ENCODE data around the gene GRIP2.

The GRIP2 gene

DNA sequence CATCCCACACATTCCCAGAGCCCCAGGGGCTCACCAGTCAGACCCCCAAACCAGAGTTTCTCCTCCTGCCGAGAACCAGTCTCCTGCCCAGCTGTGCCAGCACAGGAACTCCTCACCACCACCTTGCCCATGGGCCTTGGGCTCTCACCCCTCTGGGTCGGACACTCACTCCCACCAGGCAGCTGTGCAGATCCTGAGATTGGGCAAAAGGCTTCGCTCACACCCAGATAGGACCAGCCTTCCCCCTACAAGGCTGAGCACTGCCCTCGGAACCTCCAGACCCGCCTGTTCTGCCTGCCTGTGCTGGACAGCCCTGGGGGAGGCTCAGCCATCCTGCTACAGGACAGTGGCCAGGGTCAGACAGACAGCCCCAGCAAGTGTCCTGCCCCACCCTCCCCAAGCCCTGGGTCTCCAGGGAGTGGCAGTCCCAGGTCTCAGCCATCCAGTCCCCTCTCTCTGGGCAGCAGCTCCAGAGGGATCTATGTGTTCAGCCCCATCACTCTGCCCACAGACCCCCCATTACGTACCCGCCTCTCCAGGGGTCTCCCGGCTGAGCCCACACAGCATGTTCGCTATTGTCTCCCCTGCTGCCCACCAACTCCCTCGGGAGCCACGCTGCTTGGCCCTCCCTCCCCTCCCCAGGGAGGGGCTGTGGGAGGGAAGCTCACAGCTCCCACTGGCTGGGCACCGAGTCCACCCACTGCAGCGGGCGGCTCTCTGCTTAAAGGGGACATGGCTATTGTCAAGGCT, at the start of gene GRIP2:
Gene GRIP2 (minus strand): TSS at position 601 of the 750 bp plus-strand sequence. CDS start 34 bp downstream, at position 567.
- no peak for DNase-seq

DNA sequence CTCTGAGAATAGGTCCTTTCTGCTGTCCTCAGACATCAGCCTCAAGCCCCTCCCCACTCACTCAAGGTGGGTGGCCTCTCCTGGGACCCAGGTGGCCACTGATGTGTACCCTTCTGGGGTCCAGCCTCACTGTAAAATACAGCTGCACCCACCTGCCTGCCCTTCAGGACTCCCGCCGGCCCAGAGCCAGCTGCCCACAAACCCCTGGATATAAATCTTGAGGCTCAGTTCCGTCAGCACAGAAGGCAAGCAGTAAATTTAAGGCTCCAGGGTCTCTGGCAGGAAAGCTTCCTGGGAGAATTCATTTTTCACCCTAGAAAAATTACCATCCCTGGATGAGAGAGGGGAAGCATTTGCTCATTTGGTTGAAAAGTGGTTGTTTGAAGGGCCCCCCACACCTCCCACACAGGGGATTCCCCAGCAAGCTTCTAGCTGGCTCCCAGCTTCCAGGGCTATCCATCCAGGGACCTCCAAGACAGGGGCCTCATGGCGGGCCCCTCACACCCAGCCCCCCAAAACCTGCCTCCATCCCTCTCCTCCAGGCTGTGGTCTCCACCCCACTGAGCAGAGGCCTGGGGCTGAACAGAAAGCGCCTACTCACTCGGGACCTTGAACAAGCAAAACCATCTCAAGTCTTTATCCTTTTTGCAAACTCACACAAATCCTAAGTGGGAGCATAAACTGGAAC, 48.4 kb upstream of the GRIP2 start:
- DNase-seq = no peak

DNA sequence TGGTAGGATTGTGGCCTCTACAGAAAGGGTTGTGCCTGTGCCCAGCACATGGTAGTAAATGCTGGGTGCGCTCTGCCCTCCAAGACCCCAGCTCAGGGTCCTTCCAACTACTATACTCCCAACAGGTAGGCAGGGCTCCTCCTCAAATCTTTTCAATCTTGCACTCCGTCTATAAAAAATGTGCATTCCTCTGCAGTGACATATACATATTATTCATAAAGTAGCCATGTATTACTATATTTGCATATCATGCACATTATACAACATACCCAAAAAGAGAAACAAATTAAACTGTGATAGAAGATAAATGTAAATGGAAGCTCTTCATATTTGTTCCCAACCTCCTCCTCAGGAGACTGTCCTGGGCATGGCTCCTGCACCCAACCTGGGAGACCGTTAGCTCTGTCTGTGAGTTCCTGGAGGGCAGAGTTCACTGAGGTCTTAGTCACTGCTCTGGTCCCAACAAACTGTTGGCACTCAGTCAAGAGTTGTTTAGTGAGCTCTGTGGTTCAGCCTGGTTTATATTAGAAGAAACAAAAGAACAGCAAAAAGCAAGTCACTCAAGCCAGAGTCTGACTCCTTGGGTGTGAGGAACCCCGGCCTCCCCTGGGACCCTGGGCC, 47.7 kb upstream of the GRIP2 start:
- DNase-seq = no peak

DNA sequence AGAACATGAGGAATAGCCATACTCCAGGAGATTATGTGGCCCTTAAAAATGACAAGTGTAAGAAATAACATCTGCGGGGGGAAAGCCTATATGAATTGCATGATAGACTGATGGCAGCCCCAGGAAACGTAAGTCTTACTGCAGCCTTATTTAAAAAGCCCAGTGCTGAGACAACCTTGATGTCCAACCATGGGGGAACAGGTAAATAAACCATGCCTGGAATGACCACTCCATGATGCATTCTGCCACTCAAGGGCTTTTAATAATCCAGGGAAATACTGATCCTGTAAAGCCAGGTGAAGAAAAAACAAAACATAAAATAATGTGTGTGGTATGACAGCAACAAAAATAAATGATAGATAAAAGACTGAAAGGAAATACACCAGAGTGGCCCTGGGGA, 46.5 kb upstream of the GRIP2 start:
- no peak for DNase-seq

DNA sequence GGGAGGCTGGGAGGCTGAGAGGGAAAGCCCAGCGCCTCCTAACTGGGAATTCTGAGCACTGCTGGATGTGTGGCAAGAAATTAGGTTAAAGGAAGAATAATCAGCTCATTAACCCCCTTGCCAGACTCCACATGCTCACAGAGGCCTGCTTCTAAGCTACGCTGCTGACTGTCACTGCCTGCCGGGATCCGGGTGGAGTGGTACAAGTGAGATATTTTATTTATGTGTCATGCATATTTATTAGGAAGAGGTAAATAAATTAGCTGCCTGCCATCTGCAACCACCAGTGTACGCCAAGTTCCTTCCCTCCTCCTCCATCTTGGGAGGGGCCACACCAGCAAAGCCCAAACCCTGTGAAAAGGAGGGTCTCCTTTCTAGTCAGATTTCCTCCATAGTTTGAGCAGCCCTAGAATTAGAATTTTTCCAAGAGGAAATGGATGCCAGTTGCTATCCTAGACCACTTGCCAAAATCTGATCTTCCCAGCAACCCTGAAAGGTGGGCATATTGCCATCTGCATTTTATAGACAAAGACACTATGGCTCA, 43.5 kb upstream of the GRIP2 start:
- no peak for DNase-seq

DNA sequence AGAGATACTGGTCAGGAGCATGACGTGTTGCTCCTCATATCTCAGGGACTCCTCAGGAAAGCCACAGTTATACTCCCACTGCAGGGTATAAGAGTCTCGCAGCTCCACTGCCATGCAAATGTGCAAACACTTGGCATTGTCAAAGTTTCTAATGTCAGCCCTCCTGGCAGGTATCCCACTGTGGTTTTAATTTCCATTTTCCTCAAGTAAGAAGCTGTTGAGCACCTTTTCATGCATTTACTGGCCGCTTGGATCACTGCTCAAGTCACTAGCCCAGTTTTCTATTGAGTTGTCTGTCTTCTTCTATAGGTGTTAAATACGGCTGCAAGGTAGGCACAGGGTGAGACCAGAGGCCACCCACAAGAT, 41.9 kb upstream of the GRIP2 start:
- no peak for DNase-seq

DNA sequence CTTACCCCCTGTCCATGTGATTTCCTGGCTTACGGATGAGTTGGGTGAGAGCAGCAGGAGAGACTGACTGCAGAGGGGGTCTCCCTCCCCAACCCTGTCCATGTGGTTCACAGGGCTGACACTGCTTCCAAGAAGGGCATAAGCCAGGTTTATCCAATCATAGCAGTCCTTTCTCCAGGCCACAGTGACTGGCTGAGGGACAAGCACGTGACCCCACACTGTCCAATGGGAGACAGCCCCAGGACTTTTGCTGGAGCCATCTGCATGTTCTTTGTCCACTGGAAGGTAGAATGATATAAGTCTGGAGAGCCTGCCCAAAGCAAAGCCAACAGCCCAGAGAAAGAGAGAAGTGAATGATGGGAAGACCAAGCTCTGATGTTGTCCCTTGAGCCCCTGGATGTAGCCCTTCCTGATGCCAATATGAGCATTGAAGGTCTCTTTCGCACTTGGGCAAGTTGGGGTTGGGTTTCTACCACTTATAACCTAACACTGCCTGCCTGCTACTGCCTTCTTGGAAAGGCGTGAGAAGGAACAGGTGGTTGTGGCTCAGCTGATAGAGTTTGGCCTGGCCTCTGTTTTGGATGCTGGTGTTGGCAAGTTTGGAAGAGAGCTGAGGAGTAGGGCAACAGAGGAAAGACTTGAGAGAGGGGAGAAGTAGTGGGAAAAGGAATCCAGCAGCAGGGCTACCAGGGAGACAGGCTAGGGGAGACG, 41.3 kb upstream of the GRIP2 start:
- DNase-seq = no peak

DNA sequence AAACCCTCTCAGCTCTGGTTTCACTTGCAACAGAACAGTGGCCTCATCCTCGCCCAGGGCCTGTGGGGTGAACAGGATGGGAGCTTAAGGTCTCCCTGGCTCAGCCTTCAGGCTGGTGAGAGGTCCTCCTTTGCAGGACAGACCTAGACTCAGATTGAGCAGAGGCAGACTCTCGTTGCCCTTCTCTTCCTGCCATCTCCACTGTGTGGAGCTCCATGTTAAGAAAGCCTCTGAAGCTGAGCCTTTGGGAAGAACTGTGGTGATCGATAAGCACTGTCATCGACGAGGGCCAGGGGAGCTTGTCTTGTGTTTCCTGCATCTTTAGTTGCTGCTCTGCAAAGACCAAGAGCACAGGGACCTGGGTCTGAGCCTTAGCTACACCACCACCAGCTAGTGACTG, 37.8 kb upstream of the GRIP2 start:
- DNase-seq = no peak

DNA sequence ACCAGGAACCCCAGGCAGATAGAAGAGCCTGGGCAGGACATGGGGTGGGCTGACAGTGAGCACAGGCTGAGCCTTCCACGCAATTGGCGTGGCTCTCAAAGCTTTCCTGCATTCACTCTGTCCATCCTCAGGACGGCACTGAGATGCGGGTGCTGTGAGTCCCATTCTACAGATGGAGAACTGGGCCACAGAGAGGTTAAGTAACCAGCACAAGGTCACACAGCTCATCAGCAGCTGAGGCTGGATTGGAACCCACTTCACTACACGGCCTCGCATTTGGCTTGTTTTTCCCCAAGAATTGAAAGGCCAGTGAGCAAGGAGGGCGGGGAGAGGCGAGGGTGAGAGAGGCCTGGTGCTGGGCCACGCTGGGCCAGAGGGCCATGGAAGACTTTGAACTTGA, 36.0 kb upstream of the GRIP2 start:
- DNase-seq = no peak

DNA sequence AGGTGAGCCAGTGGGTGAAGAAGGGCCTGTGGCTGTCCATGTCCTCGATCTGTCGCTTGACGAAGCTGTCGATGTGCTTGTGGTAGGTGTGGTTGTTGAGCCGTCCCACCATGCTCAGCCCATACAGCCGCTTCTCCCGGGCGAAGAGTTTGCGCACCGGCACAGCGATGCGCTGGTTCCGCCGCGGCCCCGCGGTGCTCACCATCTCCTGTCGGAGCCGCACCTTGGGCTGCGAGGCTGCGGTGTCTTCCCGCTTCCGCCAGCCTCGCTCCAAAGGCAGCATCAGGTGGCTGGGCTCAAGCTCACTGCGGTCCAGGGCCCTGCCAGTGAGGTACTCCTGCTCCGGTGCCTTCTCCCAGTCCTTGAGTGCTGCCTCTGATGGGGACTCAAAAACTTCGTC, 34.0 kb upstream of the GRIP2 start:
- DNase-seq = no peak

DNA sequence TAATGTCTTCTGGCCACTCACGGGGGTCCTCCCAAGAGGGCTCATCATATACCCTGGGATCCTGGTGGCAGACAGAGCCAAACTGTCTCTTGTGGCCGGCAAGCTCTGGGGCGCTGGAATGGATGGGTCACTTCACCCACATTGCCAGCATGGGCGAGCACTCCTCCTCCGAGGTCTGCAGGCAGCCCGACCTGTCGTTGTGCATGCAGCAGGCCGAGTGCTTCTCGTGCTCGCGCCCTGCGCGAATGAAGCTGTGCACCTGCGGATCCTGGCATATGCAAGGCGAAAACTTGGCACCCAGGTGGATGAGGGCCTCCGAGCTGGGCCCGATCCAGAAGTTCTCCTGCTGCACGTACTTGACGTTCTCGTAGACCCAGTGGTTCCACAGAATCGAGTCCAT, 33.6 kb upstream of the GRIP2 start:
- no peak for DNase-seq

DNA sequence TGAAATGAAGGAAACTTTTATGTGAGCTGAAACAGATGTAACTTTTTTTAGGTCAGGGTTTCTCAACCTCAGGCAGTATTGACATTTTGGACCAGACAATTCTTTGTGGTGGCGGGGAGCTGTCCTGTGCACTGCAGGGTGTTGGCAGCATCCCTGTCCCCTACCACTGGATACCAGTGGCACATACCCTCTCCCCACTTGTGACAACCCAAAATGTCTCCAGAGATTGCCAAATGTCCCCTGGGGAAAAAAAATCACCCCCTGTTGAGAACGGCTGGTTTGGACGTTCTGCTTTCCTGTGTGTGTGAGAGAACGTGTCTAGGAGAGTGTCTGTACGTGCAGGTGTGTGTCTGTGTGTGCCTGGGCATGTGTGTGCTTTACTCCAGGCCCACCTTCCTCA, 30.7 kb upstream of the GRIP2 start:
- no peak for DNase-seq

DNA sequence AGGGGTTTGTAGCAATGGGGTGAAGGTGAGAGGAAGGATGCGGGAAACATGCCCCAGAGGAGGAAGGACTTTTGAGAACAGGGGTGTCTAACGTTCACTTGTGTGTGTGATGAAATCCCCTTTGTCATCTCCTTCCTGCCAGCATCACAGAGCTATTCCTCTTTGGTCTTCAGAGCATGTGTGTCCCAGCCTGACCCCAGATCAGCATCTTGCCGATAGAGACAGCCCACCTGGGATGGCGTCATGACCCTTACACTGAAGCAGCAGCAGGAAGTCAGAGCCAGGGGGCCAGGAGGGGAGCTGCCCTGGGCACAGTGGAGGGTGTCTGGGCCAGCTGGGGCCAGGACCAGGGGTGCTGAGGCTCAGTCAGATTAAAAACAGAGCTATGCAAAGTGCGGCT, 29.9 kb upstream of the GRIP2 start:
- no peak for DNase-seq

DNA sequence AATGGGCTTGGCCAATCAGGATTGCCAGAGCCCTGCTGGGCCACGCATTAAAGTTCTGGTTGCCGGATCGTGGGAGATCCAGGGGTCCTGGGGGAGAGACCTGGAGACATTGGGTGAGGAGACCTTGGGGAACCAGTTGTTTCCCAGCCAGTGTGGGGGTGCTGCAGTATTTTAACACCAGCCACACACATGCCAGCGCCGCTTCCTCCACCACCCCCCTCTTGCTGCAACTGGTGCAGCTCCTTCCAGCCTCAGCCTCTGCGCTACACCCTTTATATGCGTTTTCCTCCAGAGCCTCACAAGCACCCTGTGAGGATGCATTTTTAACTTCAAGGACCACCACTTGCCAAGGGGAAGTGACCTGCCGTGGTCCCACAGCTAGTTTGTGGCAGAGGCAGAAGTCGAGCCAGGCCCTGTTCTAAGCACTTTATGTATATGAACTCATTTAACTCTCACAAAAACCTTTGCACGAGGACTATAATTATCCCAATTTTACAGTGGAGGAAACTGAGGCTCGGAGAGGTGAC, 29.4 kb upstream of the GRIP2 start:
- no peak for DNase-seq

DNA sequence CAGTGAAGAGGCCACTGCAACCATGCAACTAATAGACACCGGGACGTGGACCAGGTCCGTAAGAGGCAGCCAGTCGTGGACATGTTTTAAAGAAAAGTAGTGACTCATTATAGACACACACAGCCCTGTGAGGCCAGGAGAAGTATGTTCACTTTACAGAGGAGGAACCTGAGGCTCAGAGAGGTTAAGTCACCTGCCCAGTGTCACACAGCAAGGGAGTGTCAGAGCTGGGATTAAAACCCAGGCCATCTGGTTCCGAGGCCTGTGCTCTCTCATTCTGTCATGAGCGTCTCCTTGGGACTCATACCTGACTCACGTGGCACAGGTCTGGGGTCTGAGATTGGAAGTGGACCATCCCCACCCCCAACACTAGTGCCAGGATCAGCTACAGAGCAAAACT, 28.1 kb upstream of the GRIP2 start:
- DNase-seq = no peak

DNA sequence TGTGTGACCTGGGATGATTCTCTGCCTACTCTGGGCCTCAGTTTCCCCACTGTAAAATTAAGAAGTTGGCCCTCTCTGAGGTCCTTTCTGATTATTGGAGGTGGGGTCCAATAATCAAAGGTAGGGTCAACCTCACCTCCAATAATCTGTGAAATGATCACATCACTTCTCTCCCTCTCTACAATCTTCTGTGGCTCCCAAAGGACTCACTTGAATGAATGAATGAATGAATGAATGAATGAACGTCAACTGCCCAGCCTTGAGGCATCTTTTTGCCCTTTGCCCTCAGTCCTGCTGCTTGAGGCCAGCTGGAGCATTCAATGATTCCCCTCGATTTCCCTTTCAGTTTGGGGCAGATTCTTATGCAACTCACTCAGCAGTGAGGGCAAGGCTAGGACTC, 26.7 kb upstream of the GRIP2 start:
- no peak for DNase-seq

DNA sequence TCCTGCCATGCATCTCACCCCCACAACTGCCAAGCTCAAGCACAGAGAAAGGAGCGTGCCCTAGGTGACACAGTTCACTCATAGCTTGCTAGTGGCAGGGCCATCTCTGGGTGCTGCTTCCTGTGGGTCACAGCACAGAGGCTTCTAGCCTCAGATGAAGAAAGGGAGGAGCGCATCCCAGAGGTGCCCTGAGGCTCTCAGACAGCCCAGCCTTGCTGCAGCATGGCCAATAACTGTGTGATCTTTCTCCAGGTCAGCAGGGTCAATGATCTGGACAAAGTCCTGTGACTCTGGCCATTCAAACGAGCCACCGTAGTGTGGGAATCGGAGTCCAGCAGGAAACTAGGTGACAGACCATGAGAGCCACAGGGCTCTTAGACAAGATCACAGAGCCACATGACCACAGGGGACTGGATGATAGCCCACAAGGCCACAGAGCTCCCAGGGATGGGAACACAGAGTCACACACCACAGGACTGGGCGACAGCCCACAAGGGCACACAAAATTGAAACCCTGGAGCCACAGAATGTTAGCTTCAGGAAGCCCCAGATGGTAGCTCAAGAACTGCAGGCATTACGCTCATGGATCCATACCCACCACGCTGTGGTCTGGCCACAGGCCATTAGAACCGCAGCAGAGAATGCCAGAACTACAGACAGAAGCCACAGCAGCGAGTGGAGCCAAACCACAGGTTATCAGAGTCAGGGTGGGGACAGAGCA, 25.9 kb upstream of the GRIP2 start:
- no peak for DNase-seq

DNA sequence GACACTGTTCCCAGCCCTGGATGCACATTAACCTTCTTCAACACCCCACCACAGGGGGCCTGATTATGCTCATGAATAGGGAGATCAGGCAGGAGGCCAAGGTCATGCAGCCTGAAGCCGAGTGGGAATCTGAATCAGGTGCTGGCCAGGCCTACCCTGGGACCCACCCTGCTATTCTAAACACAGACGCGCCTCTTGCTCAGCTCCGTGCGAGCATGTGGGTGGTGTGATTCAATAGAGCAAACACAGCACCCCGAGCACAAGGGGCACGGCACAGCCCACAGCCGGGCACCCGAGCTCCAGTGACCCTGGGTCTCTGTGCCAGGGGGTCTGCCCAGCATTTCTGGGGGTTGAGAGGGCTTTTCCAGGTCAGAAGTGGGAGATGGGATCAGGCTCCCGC, 24.6 kb upstream of the GRIP2 start:
- DNase-seq = no peak

DNA sequence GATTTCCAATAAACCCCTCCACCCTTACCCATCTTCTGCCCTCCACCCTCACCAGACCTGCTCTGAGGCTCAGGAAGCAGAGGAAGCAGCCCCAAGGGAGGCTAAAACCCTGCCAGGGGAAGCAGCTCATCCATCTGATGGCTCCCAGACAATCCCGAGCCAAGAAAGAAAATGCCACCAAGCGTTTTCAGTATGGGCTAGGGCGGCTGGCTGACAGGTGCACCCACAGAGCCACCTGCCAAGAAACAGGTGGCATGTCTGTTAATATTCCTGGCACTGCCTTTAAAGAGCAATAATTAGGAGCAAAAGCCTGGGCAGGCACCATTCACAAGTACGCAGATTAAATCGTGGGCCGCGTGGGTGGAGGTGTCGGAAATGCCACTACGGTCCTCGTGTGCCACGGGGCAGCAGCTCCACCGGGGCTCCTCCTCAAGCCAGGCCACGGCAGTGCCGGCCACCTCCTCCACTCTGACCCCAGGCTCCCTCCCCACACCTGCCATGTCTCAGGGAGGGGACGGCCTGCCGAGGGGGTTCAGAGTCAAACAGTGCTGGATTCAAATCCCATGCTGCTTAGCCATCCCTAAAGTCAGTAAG, 23.9 kb upstream of the GRIP2 start:
- no peak for DNase-seq

DNA sequence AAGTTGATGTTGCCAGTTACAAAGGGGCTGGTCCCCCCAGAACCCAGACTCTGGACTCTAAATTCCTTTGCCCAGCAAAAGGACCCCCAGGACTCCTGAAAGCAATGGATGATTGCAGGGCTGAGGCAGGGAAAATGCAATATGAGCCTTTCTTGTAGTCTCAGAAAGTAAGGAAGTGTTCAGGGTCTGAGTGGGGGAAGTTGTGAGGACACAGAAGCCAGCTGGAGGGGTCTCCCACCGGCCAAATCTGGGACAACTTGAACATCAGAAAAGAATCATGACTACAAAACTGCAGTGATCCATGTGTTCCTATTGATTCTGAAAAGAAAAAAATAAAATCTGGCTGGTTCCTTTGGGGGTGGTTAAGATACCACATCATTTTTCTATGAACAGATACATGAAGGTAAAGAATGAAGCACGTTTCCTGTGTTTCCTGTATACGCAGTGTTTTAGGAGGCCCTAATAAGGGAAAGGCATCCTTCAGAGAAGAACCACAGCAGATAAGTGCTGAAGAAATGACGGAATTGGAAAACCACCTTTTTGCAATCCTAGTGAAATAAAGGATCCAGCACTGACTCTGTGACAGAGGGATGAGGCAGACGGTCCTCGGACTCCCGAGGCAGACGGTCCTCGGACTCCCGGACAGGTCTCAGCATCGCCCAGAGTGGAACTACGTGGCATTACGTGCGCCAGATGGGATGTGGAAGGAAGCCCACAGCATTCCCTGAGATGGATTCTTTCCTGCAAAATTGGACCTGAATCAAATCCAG, 22.2 kb upstream of the GRIP2 start:
- no peak for DNase-seq

All from inflammatory macrophage treated with lipopolysaccharide for 4 hours (primary cell).